Natural killer cell (primary cell): ENCODE data around the gene LCLAT1. TPM values are rescaled to one million over a fixed set of nuclear protein-coding genes. Genes with fewer than 3 reads are reported as not detected.

Source experiments
- ATAC-seq, 3 donors: fragments of 150-1000 bp in 2 of 3; fragments of 200-7000 bp in 1 of 3; cut with Tn5 transposase; 1 replicate in 1 of 3; 2 replicates in 2 of 3; pipeline ENCODE4 v1.10.0; 2021; ENCODE audit warnings: mild to moderate bottlenecking in 2 of 3, moderate library complexity in 2 of 3
- DNase-seq, 2 donors: peaks; one replicate each; pipeline versions ENCODE4 v3.0.0 to v3.0.0-alpha.2; 2013 to 2021; ENCODE audit warnings: mixed read lengths in 1 of 2
- H3K27ac ChIP-seq: one replicate; pipeline ENCODE4 v1.5.1; 2013; ENCODE audit warnings: mild to moderate bottlenecking, low read length
- H3K27me3 ChIP-seq: one replicate; pipeline ENCODE4 v1.6.1; 2013; ENCODE audit warnings: low read length; ENCODE audit not compliant: control insufficient read depth, insufficient read depth
- H3K36me3 ChIP-seq: one replicate; pipeline ENCODE4 v1.6.1; 2013; ENCODE audit warnings: low read length; ENCODE audit not compliant: control insufficient read depth, insufficient read depth
- H3K4me1 ChIP-seq: one replicate; pipeline ENCODE4 v1.6.1; 2013; ENCODE audit warnings: low read length; ENCODE audit not compliant: control insufficient read depth, insufficient read depth
- H3K4me3 ChIP-seq: one replicate; pipeline ENCODE4 v1.5.1; 2013; ENCODE audit warnings: low read length
- H3K9me3 ChIP-seq: one replicate; pipeline ENCODE4 v1.6.1; 2013; ENCODE audit warnings: low read length; ENCODE audit not compliant: control insufficient read depth, insufficient read depth
- H3K27ac Mint-ChIP-seq, 2 donors: one replicate each; pipeline ENCODE4 v1.8.0; 2022; ENCODE audit warnings: mild to moderate bottlenecking in 2 of 2, mixed read lengths in 2 of 2, moderate library complexity in 1 of 2
- H3K27me3 Mint-ChIP-seq, 2 donors: one replicate each; pipeline ENCODE4 v1.8.0; 2022; ENCODE audit warnings: low read depth in 2 of 2, mixed read lengths in 2 of 2
- H3K36me3 Mint-ChIP-seq: one replicate; pipeline ENCODE4 v1.8.0; 2022; ENCODE audit warnings: mixed read lengths
- H3K4me1 Mint-ChIP-seq, 2 donors: one replicate each; pipeline ENCODE4 v1.8.0; 2022; ENCODE audit warnings: mixed read lengths in 2 of 2
- H3K4me3 Mint-ChIP-seq: one replicate; pipeline ENCODE4 v1.8.0; 2022; ENCODE audit warnings: mild to moderate bottlenecking, moderate library complexity, mixed read lengths
- H3K9me3 Mint-ChIP-seq, 2 donors: one replicate each; pipeline ENCODE4 v1.8.0; 2022; ENCODE audit warnings: mixed read lengths in 2 of 2
- CTCF ChIP-seq: fragments of 200-600 bp; IDR thresholded peaks from one replicate; pipeline ENCODE4 v1.8.0; 2022; ENCODE audit warnings: antibody characterized with exemption
- WGBS: methylation state at CpG from one replicate; pipeline ENCODE4 v1.1.7; 2013; ENCODE audit warnings: missing lambda C conversion rate; ENCODE audit not compliant: insufficient coverage; 5-methylcytosine and 5-hydroxymethylcytosine counted together
- intact Hi-C: fragments of 100-400 bp; cut with micrococcal nuclease; formaldehyde crosslinking; loops from one replicate; pipeline ENCODE4 v1.14.2; 2022
- total RNA-seq, 4 donors: library from RNA; stranded (reverse); fragments of 120-200 nt in 1 of 4; gene quantifications; one replicate each; pipeline versions ENCODE4 v1.2.3 to v1.2.4, GENCODE V29; 2013 to 2022

Gene LCLAT1
- total RNA-seq, 3 donors from 2014 or later (not counting 1 experiment from before 2014, with no cell fraction given): 13.0 to 16.2 (median 14.2) TPM

GRCh38 chr2:30654404-30654803 lies 207.4 kb downstream of the LCLAT1 start:
- no peak for TF ChIP-seq CTCF
- no peaks in the 10 kb centered on the region for H3K9me3 Mint-ChIP-seq
- Histone ChIP-seq H3K27ac (no peak overlapping the region), H3K4me3 (no peak overlapping the region), H3K27me3 (no peaks in the 10 kb centered on the region), H3K36me3 (no peaks in the 10 kb centered on the region), H3K9me3 (no peaks in the 10 kb centered on the region), H3K4me1 (no peaks in the 10 kb centered on the region)
- H3K4me3 Mint-ChIP-seq: no peak overlapping the region
- ATAC-seq: no peak
- H3K27ac Mint-ChIP-seq: no peak overlapping the region
- intact Hi-C loops: no loop called here
- H3K36me3 Mint-ChIP-seq: no peaks in the 10 kb centered on the region
- H3K4me1 Mint-ChIP-seq: no peaks in the 10 kb centered on the region
- DNase-seq: no peak
- H3K27me3 Mint-ChIP-seq: peaks cover 0 to 3% of the 10 kb centered on the region in 2 donors
- 87% methylated on average over 3 of the region's 3 CpGs for WGBS

- ATAC-seq (no peak), DNase-seq (no peak)
- Mint-ChIP-seq H3K27ac (no peak overlapping the region), H3K36me3 (no peaks in the 10 kb centered on the region), H3K27me3 (peaks cover 0 to 6% of the 10 kb centered on the region in 2 donors), H3K4me1 (no peaks in the 10 kb centered on the region), H3K9me3 (no peaks in the 10 kb centered on the region), H3K4me3 (no peak overlapping the region)
- H3K4me1 ChIP-seq: no peaks in the 10 kb centered on the region
- no peak for TF ChIP-seq CTCF
- no peak overlapping the region for H3K27ac ChIP-seq
- H3K9me3 ChIP-seq: no peaks in the 10 kb centered on the region
- intact Hi-C loops: no loop called here
- H3K4me3 ChIP-seq: no peak overlapping the region
- WGBS: 63% methylated on average over 6 of the region's 6 CpGs
- H3K36me3 ChIP-seq: no peaks in the 10 kb centered on the region
- H3K27me3 ChIP-seq: no peaks in the 10 kb centered on the region
Observed at GRCh38 chr2:30655211-30655610, 208.2 kb downstream of the LCLAT1 start.

GRCh38 chr2:30655660-30656059 lies 208.6 kb downstream of the LCLAT1 start:
- H3K4me3 Mint-ChIP-seq: no peak overlapping the region
- Histone ChIP-seq H3K27ac (no peak overlapping the region), H3K9me3 (no peaks in the 10 kb centered on the region), H3K27me3 (no peaks in the 10 kb centered on the region), H3K4me1 (no peaks in the 10 kb centered on the region), H3K4me3 (no peak overlapping the region), H3K36me3 (no peaks in the 10 kb centered on the region)
- no peaks in the 10 kb centered on the region for H3K9me3 Mint-ChIP-seq
- no peak for ATAC-seq
- no peaks in the 10 kb centered on the region for H3K36me3 Mint-ChIP-seq
- H3K4me1 Mint-ChIP-seq: no peaks in the 10 kb centered on the region
- H3K27me3 Mint-ChIP-seq: peaks cover 0 to 6% of the 10 kb centered on the region in 2 donors
- intact Hi-C loops: no loop called here
- WGBS: 90% methylated on average over 5 of the region's 5 CpGs
- no peak for TF ChIP-seq CTCF
- DNase-seq: no peak
- H3K27ac Mint-ChIP-seq: no peak overlapping the region

GRCh38 chr2:30656079-30656478 lies 209.0 kb downstream of the LCLAT1 start:
- H3K27ac Mint-ChIP-seq: no peak overlapping the region
- Histone ChIP-seq H3K9me3 (no peaks in the 10 kb centered on the region), H3K36me3 (no peaks in the 10 kb centered on the region), H3K27ac (no peak overlapping the region), H3K4me3 (no peak overlapping the region), H3K27me3 (no peaks in the 10 kb centered on the region), H3K4me1 (no peaks in the 10 kb centered on the region)
- intact Hi-C loops: no loop called here
- H3K27me3 Mint-ChIP-seq: peaks cover 0 to 6% of the 10 kb centered on the region in 2 donors
- H3K4me1 Mint-ChIP-seq: no peaks in the 10 kb centered on the region
- WGBS: 67% methylated on average over 4 of the region's 4 CpGs
- H3K9me3 Mint-ChIP-seq: no peaks in the 10 kb centered on the region
- no peak overlapping the region for H3K4me3 Mint-ChIP-seq
- no peaks in the 10 kb centered on the region for H3K36me3 Mint-ChIP-seq
- ATAC-seq: no peak
- no peak for TF ChIP-seq CTCF
- no peak for DNase-seq
